Fibroblast of lung (primary cell): ENCODE measurements around the gene ATXN7L1.

Experiments used
- CTCF ChIP-seq, 2 donors: IDR thresholded peaks in 1 of 2; conservative IDR thresholded peaks in 1 of 2; 1 replicate in 1 of 2; 2 replicates in 1 of 2; pipeline ENCODE4 v1.5.1; 2011 to 2012; ENCODE audit warnings: low read length in 2 of 2, control low read depth in 1 of 2, inconsistent platforms in 1 of 2, low read depth in 1 of 2, mild to moderate bottlenecking in 1 of 2
- EZH2 ChIP-seq: IDR thresholded peaks from 2 replicates; pipeline ENCODE4 v1.5.1; 2012; ENCODE audit warnings: low read length, control low read depth, mild to moderate bottlenecking; ENCODE audit errors: missing control alignments

- TF ChIP-seq CTCF (conservative IDR thresholded peaks at IDR 0.05 in 1 of 2, IDR thresholded peaks at IDR 0.05 in 1 of 2; ENCODE audit: low read depth in 1 of 2, low read length in 2 of 2) (no peak), EZH2 (no peak)
These were observed 27.7 kb upstream of the ATXN7L1 start for GRCh38 chr7:105904064-105904463.
